ENCODE results near the gene GRIN3A. TPM values are rescaled to one million over a fixed set of nuclear protein-coding genes. Genes with fewer than 3 reads are reported as not detected.

The GRIN3A gene
- total and polyA plus RNA-seq, 2 of the 4 experiments (the other 2 are of a cell fraction): not detected

DNA sequence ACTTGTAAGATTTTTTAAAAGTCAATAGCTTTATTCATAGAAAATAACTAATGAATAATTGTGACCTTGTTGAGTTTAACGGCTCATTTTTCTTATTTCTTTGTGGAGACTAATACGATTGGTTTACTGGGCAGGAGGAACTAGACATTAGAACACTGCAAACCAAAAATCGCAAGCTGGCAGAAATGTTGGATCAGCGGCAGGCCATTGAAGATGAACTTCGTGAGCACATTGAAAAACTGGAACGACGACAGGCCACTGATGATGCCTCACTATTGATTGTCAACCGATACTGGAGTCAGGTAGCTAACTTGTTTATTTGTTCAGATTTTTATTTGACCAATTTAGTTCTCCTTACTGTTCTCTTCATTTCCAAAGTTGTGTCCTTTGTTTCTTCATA lies 198.4 kb downstream of the GRIN3A start:
- H3K18ac ChIP-seq (ENCODE audit: low read depth, low read length): no peak overlapping the region
- H3K4ac ChIP-seq (ENCODE audit: low read depth, low read length): no peak overlapping the region
- H3K4me2 ChIP-seq (ENCODE audit: low read depth, low read length): no peak overlapping the region
- intact Hi-C loops (cut with micrococcal nuclease): no loop called here
- H3K36me3 ChIP-seq (ENCODE audit: control insufficient read depth, insufficient read depth, low read length): peaks cover 22% of the 10 kb centered on the region
- H3K14ac ChIP-seq (replicated peaks; ENCODE audit: low read depth, low read length): no peak overlapping the region
- no peak overlapping the region for H4K5ac ChIP-seq (ENCODE audit: low read depth, low read length)
- no peak overlapping the region for H3K9ac ChIP-seq (ENCODE audit: low read depth, low read length)
- H2BK15ac ChIP-seq (ENCODE audit: low read depth, low read length): no peak overlapping the region
- ChIA-PET POLR2A (ENCODE audit: unreplicated experiment) (no interaction called here), CTCF (interaction anchor here (1.8 to 2.2 kb wide), 2 partner anchors 10 to 81 kb away, joined by 4 to 5 read pairs; no protein-coding TSS in a partner anchor)
- in situ Hi-C loops (cut with MboI; ENCODE audit: low sequenced_read_pairs): no loop called here
- DNase-seq: no peak
- H3K4me3 ChIP-seq (ENCODE audit: insufficient read depth, low read depth, low read length): no peak overlapping the region
- H2AK5ac ChIP-seq (ENCODE audit: low read depth, low read length): no peak overlapping the region
- no TSS peak for BruUV-seq (replicated peaks)
- dilution Hi-C loops (cut with HindIII; ENCODE audit: low sequenced_read_pairs, unreplicated experiment): no loop called here
- TF ChIP-seq MAFK (IDR thresholded peaks at IDR 0.05; ENCODE audit: low read depth, low read length) (peak; percentile 67), SMC3 (IDR thresholded peaks at IDR 0.05; ENCODE audit: low read depth, low read length) (no peak)
- no peak overlapping the region for H2AK9ac ChIP-seq (replicated peaks; ENCODE audit: low read depth, low read length, poor library complexity)
- 100% methylated on average over 3 of the region's 8 CpGs; no CpG with 5 or more reads in 1 of the 2 experiments for WGBS, 2 experiments (ENCODE audit: extremely low coverage in 2 of 2, insufficient read length in 1 of 2)
- H2AFZ ChIP-seq (replicated peaks; ENCODE audit: low read length, poor library complexity): no peak overlapping the region
- peaks cover 6% of the 10 kb centered on the region; the same call in 1 of the 2 replicates for H4K20me1 ChIP-seq (ENCODE audit: insufficient read depth, low read length)
- H4K91ac ChIP-seq (ENCODE audit: insufficient read depth, low read depth, low read length): no peak overlapping the region
- H4K8ac ChIP-seq (ENCODE audit: low read depth in 2 of 2, low read length in 2 of 2): no peak overlapping the region
- no peak overlapping the region for H2BK5ac ChIP-seq (ENCODE audit: low read depth, low read length, poor library complexity, severe bottlenecking)
- no peak overlapping the region for H2BK20ac ChIP-seq (ENCODE audit: low read depth, low read length)
- no peak for ATAC-seq (ENCODE audit: low read depth)
- no peaks in the 10 kb centered on the region for H3K9me3 ChIP-seq (ENCODE audit: control insufficient read depth, insufficient read depth, low read length)
- H3K27ac ChIP-seq (ENCODE audit: insufficient read depth, low read length): no peak overlapping the region
- no peaks in the 10 kb centered on the region for H3K27me3 ChIP-seq (ENCODE audit: control insufficient read depth, insufficient read depth, low read length)
- peaks cover 6% of the 10 kb centered on the region; the same call in 1 of the 2 replicates for H3K9me1 ChIP-seq (ENCODE audit: insufficient read depth, low read length)
- H2BK120ac ChIP-seq (ENCODE audit: low read depth, low read length): no peak overlapping the region
- H3K79me1 ChIP-seq (ENCODE audit: low read depth in 1 of 2, low read length in 2 of 2): peaks cover 11 to 30% of the 10 kb centered on the region in 2 experiments
- H3K23ac ChIP-seq (ENCODE audit: low read depth, low read length): no peak overlapping the region
- no peak overlapping the region for H3K56ac ChIP-seq (ENCODE audit: extremely low read depth, insufficient read depth, low read length)
- H3K4me1 ChIP-seq (ENCODE audit: control insufficient read depth, insufficient read depth, low read length): peaks cover 1% of the 10 kb centered on the region; the same call in 1 of the 2 replicates
